CD4-positive, alpha-beta T cell treated with Interleukin-2 at 100 ng/mL for 4 hours (primary cell): ENCODE results near the gene PPM1H.

Experiments
- DNase-seq: peaks from one replicate; pipeline ENCODE4 v3.0.0-alpha.2; 2020; ENCODE audit warnings: low spot score

The PPM1H gene

DNA sequence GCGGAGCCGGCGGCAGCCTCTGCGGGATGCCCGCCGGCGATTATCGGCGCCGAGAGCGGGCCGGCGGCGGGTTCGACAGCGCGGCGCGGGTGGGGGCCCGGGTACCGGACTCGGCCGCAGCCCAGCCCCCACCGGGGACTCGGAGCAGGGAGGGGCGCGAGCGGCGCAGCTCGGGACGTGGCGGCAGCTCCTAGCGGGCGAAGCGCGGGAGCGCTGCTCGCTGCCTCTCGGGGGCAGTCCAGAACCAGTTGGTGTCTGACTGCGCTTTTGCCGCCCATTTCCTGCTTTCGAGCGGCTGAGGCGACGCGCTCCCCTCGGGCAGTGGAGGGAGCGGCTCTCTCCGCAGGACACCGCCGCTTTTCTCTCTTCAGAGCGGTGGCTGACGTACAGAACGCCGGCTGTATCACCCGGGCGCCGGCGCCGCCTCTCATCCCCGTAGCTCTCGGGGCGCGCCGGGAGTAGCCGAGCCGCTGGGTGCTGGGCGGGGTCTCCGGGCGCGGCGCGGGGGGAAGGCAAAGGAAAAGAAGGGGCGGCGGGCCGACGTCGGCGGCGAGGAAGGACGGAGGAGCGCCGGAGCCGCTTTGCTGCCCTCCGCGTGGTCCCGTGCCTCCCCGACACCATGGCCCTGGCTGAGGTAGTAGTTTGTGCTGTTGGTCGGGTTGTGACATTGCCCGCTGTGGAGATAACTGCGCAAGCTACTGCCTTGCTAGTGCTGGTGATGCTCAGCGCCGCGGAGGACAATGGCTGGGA, 331.7 kb downstream of the PPM1H start:
- DNase-seq: peak; percentile 81

- peak; percentile 88 for DNase-seq
These were observed 332.5 kb downstream of the PPM1H start for GRCh38 chr12:62602255-62603060.

- DNase-seq: no peak
These were observed 333.2 kb downstream of the PPM1H start for GRCh38 chr12:62601765-62602164.

DNA sequence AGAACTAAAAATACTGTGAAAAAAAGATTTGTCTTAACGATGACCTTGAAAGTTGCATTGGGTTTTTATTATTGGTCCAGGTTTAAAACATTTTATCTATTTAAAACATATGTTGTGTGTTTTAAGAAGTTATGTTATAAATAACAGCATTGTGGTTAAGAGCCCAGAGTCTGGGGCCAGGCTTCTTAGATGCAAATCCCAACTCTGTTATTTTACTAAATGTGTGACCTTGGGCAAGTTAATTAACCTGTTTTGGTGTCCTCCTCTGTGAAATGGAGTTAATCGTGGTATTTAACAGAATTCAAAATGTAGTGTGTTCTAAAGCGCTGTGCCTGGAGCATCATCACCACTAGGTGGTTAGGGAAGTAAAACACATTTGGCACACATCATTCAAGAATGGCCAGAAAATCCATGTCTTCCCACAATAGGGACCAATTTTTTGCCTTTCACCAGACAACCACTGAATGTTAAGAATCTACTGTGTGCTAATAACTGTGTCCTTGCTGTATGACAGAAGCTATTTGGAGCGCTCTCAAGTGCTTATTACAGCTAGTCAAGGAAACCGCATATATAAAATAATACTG, 335.0 kb downstream of the PPM1H start:
- no peak for DNase-seq

GRCh38 chr12:62598846-62599245, 336.1 kb downstream of the PPM1H start:
- no peak for DNase-seq

DNA sequence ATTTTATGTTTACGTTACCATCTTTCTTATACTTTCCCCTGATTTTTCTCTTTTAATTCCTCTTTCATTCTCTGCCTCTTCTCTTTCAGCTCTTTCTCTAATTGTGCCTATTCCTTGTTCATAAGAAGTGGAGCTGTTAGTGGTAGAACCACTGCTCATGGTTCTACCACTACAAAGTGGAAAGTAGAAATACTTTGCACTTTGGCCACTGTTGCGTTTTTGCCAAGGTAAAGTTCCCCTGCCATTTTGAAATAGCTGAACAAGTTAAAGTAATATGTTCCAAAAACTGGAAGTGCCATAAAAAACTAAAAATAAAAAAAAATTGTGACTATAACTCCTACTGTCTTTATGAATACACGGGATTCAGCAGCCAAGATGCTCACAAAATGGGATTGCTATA, 337.7 kb downstream of the PPM1H start:
- no peak for DNase-seq
